ENCODE data around the gene IKZF2.
A peak's percentile ranks its signal among the peaks of the same experiment; 100 is the strongest.

Gene IKZF2

DNA sequence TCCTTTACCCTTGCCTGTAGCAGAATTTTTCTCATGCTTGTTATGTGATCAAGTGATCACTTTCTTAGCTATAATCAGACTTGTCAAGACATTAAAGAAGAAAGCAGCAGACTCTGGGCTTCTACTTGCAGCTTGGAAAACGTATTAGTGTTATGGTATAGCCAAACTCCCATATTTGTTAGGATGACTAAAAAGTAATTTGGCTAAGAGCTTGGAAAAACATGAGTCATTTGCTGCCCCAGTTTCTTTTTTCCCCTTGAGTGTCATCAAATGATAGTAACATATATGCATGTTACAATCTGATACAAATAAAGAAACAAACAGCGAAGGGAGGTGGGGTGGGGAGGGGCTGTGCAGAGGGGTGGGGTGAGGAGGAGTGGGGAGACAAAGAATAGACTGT lies 155.5 kb downstream of the IKZF2 start:
- DNase-seq = no peak

GRCh38 chr2:212994976-212995375 lies 156.4 kb downstream of the IKZF2 start:
- no peak for DNase-seq

DNA sequence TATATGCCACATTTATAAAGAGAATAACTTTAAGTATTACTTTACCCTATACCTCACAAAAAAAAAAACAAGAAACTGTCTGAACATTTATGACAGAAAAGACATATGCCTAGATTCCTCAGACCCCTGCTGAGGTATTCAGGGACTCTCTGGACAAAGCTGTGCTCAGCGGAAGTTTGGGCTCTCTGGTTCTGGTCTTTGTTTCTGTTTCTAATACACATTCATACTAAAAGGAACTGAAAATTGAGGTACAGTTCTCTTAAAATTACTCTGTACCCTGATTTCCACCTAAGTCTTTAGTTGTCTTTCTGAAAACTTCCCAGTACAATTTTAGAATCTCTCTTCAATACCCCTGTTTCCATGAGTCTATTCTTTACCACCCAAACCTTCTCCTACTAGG lies 160.3 kb downstream of the IKZF2 start:
- no peak for DNase-seq

DNA sequence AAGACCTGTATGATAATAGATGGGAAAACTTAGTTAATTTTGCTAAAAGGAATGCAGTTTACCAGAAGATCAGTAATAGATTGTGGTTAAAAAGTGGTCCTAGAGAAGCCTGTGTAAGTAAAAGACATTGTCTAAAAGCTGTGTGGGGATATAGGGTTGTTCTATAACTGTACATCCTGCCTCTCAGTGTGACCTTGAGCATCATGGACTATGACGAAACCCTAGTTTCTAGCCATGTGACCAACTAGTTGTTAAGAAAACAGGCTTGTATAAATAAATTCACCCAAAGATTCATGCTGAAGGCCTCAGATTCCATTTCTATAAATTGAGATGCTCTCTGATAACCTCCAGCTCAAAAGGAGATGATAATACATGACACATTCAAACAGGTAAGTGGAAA lies 160.7 kb downstream of the IKZF2 start:
- no peak for DNase-seq

- DNase-seq = no peak
Observed at GRCh38 chr2:212987492-212987891, 163.9 kb downstream of the IKZF2 start.

DNA sequence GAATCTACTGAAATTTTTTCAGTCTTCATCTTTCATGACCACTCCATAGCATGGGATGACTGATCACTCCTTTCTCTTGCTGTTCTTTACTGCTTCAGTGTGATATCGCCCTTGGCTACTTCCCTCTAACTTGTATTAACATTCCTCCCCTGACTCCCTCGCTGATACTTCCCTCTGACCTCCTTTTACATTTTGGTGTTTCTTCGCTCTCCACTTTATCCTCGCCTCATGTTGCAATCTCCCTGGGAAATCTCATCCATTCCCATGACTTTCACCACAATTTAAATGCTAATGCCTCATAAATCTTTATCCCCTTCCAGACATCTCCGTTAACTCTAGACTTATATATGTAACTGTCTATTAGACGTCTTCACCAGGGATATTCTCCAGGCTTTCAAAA lies 167.3 kb downstream of the IKZF2 start:
- DNase-seq = no peak

DNA sequence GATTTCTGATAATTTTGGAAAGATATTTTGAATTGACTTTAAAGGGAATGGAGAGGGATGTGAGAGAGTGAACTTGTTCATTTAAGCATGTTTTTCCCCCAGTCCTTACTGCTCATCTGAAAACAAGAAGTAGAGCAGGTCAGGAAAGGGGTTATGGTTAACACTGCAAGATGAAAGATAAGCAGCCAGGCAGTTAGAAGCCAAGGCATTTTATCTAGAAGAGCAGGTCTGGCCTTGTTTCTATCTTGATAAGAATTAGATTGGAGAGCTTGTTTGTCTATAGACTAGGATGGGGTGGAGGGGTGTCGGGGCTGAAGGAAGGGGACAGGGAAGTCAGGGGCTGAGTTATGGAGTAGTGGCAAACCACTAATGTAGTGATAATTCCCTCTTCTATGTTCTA lies 171.6 kb downstream of the IKZF2 start:
- no peak for DNase-seq

- DNase-seq = no peak
Observed at GRCh38 chr2:212979046-212979612, 172.3 kb downstream of the IKZF2 start.

DNA sequence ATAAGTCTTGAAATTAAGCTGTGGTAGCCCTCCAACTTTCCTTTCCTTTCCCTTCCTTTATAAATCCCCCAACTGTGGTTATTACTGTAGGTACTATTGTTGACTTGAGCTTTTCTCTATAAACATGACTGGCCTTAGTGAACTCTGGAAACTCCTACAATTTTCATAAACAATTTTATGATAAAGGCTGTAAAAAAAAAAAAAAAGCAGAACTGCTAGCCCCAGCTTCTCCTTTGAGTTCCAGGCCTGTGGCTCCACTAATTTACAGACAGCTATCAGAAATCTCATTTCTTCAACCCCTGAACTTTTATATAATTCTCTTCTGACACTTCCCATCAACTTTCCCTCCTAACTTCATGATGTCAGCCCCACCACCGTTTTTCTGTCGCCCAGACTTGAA lies 174.3 kb downstream of the IKZF2 start:
- DNase-seq = no peak

DNA sequence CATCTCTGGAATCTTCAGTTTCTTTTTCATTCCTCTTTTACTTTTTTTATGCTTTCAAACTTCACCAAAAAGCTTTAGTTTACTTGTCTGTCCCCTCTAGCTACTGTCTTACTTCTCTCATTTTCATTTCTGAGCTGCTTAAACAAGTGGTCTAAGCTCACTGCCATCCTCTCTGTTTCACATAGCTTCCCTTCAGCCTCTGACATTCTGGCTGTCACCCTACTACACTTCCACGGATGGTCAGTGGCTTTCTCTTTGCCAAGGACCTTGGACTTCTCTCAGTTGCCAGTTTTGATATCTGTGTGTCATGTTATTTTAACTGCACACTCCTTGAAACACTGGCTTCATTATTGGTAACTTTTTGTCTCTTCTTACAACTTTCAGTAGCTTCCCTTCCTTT lies 176.1 kb downstream of the IKZF2 start:
- DNase-seq = no peak

DNA sequence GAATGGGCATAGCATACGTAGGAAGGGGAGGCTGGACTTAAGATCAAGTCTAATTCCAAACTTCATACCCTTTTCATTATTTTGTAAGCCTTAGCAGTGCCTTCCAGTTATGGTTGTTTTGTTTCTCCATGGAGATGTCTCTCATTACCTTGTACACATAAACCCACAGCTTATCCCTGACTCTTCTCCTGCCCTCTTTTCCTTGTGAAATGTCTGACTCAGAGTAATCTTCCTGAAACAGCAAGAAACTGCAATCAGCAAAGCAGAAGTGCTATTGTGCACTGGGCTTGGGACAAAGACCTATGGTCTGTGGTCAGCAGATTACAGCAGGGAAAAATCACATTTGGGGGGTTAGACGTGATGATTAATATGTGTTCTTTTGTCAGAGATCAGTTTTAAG lies 176.7 kb downstream of the IKZF2 start:
- no peak for DNase-seq

DNA sequence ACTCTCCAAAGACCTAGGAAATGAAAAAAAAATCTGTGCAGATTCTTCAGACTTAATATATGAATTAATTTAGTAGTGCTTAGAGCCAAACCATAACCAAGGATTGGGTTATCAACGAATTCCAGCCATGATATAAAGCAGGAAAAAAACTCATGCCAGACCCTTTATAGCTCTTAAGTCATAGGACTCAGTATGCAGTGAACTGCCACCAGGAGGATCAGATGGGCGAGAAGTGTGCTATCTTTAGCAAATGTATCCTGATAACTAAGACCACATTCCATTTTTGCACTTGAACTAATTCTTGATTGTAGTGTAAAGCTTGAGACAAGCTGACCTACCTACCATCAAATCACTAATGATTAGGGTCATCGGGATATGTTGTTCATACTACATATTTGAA lies 178.1 kb downstream of the IKZF2 start:
- no peak for DNase-seq

- no peak for DNase-seq
Observed at GRCh38 chr2:212970132-212970531, 181.3 kb downstream of the IKZF2 start.

- peak in 1 of 2 experiments; percentile 3 for DNase-seq
Observed at GRCh38 chr2:212968284-212969081, 182.9 kb downstream of the IKZF2 start.

GRCh38 chr2:212966884-212967283 lies 184.5 kb downstream of the IKZF2 start:
- no peak for DNase-seq

DNA sequence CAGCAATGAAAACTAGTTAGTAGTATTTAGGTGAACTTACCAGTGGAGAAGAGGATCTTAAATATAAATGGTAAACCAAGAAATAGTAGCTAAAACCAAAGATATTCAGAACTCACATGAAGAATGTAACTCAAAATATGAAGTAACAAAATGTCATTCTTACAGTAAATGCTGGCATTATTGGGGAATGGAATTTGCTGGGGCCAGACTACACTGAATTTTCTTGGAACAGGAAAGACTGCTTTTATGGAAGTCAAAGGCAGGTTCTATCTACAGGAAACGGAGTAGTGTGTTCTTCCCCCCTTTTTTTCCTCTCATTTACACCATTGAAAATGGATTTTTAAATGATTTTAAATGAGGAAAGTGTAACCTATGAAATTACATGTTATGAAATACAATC lies 188.7 kb downstream of the IKZF2 start:
- DNase-seq = no peak

GRCh38 chr2:212961255-212961654 lies 190.2 kb downstream of the IKZF2 start:
- no peak for DNase-seq

DNA sequence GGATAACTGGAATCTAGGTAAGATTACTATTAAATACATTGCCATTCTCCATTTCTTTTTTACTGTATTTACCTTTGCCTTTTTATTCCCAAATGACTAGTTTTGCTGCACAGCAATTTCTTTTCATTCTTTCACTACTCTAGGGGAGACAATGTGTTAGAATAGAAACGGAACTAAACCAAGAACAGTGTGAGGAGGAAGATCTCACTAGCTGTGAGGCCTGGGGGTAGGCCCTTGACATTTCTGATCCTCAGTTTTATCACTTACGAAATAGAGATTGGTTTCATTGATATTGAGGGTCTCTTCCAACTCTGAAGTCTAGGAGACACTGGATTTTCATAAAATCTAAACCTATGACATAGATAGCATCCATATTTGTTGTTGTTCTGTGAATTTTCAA lies 191.1 kb downstream of the IKZF2 start:
- no peak for DNase-seq

DNA sequence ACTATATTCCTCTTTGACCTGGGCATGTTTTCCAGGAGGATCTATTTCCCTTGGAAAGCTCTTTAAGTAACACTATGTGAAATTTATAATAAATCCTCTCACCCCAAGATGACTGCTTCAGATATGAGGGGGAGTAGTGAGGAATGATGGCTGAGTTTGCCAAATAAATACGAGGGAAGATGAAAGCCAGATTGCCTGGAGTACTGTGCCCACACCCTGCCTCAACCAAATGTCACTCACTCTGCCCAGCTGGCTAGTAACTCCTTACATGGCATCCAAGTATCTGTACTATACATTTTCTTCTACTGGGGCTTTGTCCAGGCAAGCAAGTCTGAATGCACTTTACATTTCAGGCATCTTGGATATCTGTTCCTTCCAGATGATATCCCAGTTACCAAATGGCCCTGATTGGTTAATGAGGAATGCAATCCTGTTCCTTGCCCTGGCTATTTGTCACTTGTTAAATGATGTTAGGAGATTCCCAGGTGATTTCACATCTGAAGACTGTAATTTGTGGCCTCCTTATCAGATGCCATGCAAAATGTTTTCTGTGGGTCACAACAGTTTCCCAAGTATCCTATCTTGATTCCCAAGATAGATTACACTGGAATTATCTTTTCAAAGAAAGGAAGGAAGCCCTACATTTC lies 191.8 kb downstream of the IKZF2 start:
- DNase-seq = no peak

- no peak for DNase-seq
Observed at GRCh38 chr2:212958757-212959295, 192.6 kb downstream of the IKZF2 start.

- DNase-seq = no peak
Observed at GRCh38 chr2:212958133-212958532, 193.3 kb downstream of the IKZF2 start.

DNA sequence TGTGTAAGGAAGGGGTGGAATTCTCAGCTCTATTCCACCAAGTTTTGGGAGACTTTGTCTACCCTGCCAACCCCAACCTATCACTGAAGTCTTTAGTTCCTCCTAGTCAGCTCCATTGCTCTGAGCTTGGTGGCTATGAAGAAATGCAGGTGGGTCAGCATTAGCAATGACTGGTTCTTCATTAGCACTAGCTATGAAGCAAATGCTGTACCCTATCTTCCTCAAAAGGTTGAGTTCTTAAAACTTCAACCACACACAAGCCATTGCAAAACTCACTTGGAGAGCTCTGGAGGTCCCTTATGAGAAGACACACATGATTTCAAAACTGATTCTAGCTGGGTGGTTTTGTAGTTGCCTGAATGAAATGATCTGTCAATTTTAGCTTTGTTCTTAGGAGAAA lies 193.8 kb downstream of the IKZF2 start:
- no peak for DNase-seq

DNA sequence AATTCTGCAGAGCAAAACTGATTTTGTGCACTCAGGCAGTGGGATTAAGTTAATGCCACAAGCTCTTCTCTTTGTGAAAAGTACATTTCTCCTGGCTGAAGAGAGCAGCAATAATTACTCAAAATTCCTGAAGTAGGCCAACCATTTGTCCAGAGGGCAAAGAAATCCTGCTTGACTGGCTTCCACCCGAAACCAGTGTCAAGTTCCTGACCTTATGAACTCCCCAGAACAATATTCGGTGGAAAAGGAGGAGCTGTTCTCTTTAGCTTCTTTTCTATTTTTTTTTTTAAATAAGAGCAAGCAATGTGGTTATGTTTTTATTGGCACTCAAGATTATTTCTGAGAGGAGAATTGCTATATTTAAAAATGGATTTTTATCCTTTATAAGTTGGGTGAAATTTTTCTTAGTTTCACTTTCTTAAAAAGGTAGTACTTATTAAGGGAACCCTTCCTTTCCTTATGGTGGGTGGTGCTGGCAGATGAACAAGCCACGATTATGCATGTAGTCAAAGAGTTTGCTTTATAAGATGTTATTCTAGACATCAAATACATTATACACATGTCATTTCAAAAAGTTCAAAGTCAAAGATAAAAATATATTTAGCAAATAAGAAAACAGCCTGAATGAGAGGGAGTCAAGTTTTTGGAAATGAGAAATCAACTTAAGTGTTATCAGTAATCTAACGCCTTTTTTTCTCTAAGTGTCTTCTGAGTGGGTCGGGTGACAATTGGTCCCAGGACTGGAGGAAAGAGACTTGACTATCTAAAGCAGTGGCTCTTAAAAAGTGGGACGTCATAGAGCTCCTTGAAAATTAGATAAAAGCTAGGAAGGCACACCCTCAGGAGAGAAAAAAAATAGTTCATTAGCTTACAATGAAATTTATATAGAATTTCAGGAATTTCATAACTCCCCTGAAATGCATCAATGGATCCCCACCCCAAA lies 194.5 kb downstream of the IKZF2 start:
- DNase-seq = no peak
